SU-DHL-6 (cell line): ENCODE measurements around the gene CNPY1.

Experiments
- H2AFZ ChIP-seq: fragments of 200-600 bp; sonication (generic); 2 replicates; pipeline ENCODE4 v1.6.1; 2014; ENCODE audit warnings: low read depth, mild to moderate bottlenecking, moderate library complexity, mixed read lengths, antibody characterized with exemption, low read length; ENCODE audit not compliant: severe bottlenecking
- H3F3A ChIP-seq: fragments of 200-600 bp; shearing (Covaris generic); 2 replicates; pipeline ENCODE4 v1.6.0; 2016; ENCODE audit warnings: antibody characterized with exemption, mild to moderate bottlenecking; ENCODE audit not compliant: insufficient read depth
- H3K27ac ChIP-seq: fragments of 200-600 bp; sonication (generic); 2 replicates; pipeline ENCODE4 v1.5.1; 2016; ENCODE audit warnings: low read depth, mild to moderate bottlenecking, low read length, moderate library complexity, mixed read lengths
- H3K27me3 ChIP-seq: fragments of 200-600 bp; sonication (generic), shearing (Covaris generic); 2 replicates; pipeline ENCODE4 v1.6.0; 2014; ENCODE audit warnings: mild to moderate bottlenecking, low read length
- H3K36me3 ChIP-seq: fragments of 200-600 bp; sonication (generic); 2 replicates; pipeline ENCODE4 v1.6.1; 2014; ENCODE audit warnings: mild to moderate bottlenecking, low read length, mixed read lengths
- H3K4me2 ChIP-seq: fragments of 300-600, 200-600 bp; shearing (Covaris generic), sonication (generic); 2 replicates; pipeline ENCODE4 v1.6.0; 2014; ENCODE audit warnings: low read length, low read depth, mild to moderate bottlenecking; ENCODE audit not compliant: poor library complexity, severe bottlenecking
- H3K4me3 ChIP-seq: fragments of 200-600 bp; sonication (generic); 2 replicates; pipeline ENCODE4 v1.5.1; 2014; ENCODE audit warnings: antibody characterized with exemption, low read length, mild to moderate bottlenecking, mixed read lengths; ENCODE audit not compliant: insufficient read depth, poor library complexity, severe bottlenecking
- H3K79me2 ChIP-seq: fragments of 200-600 bp; sonication (generic); 2 replicates; pipeline ENCODE4 v1.6.1; 2014; ENCODE audit warnings: mild to moderate bottlenecking, low read length, moderate library complexity; ENCODE audit not compliant: insufficient read depth
- H3K9ac ChIP-seq: fragments of 200-600 bp; sonication (generic); 2 replicates; pipeline ENCODE4 v1.7.0; 2014; ENCODE audit warnings: mild to moderate bottlenecking, low read length
- H3K9me2 ChIP-seq: fragments of 200-600 bp; sonication (generic); replicated peaks from 2 replicates; pipeline ENCODE4 v1.6.1; 2014; ENCODE audit warnings: low read length; ENCODE audit not compliant: insufficient read depth
- H3K9me3 ChIP-seq: fragments of 200-600 bp; sonication (generic); 2 replicates; pipeline ENCODE4 v1.6.1; 2014; ENCODE audit warnings: low read length, mixed read lengths; ENCODE audit not compliant: insufficient read depth
- H4K20me1 ChIP-seq: fragments of 200-600 bp; sonication (generic); 2 replicates; pipeline ENCODE4 v1.6.1; 2014; ENCODE audit warnings: low read depth, mild to moderate bottlenecking, antibody characterized with exemption, low read length, moderate library complexity, mixed read lengths
- CTCF ChIP-seq: fragments of 200-600 bp; sonication (generic); IDR thresholded peaks from one replicate; pipeline ENCODE4 v1.5.1; 2017; ENCODE audit warnings: antibody characterized with exemption, mild to moderate bottlenecking, low read length, moderate library complexity; ENCODE audit not compliant: insufficient read depth, poor library complexity, severe bottlenecking
- EZH2phosphoT487 ChIP-seq: fragments of 200-600 bp; sonication (generic), shearing (Covaris generic); conservative IDR thresholded peaks from 2 replicates; pipeline ENCODE4 v1.6.1; 2018; ENCODE audit warnings: mild to moderate bottlenecking, antibody characterized with exemption, low read length, moderate library complexity, mixed read lengths

Gene CNPY1

GRCh38 chr7:155556763-155557162 lies 10.4 kb upstream of the CNPY1 start:
- no peak overlapping the region for H3K4me2 ChIP-seq
- no peak overlapping the region for H2AFZ ChIP-seq
- H3K4me3 ChIP-seq: no peak overlapping the region
- TF ChIP-seq EZH2phosphoT487 (no peak), CTCF (no peak)
- no peaks in the 10 kb centered on the region for H3K36me3 ChIP-seq
- no peaks in the 10 kb centered on the region for H4K20me1 ChIP-seq
- no peak overlapping the region for H3K27ac ChIP-seq
- no peaks in the 10 kb centered on the region for H3K79me2 ChIP-seq
- H3K27me3 ChIP-seq: no peaks in the 10 kb centered on the region
- H3K9ac ChIP-seq: no peak overlapping the region
- H3F3A ChIP-seq: no peaks in the 10 kb centered on the region
- H3K9me2 ChIP-seq: no peaks in the 10 kb centered on the region
- no peaks in the 10 kb centered on the region for H3K9me3 ChIP-seq

GRCh38 chr7:155555116-155555695 lies 8.8 kb upstream of the CNPY1 start:
- H3K4me2 ChIP-seq: no peak overlapping the region
- H3K9me2 ChIP-seq: no peaks in the 10 kb centered on the region
- TF ChIP-seq CTCF (no peak), EZH2phosphoT487 (no peak)
- no peaks in the 10 kb centered on the region for H3K9me3 ChIP-seq
- no peaks in the 10 kb centered on the region for H3F3A ChIP-seq
- no peak overlapping the region for H3K9ac ChIP-seq
- no peak overlapping the region for H3K27ac ChIP-seq
- H2AFZ ChIP-seq: no peak overlapping the region
- H4K20me1 ChIP-seq: no peaks in the 10 kb centered on the region
- H3K27me3 ChIP-seq: no peaks in the 10 kb centered on the region
- H3K4me3 ChIP-seq: no peak overlapping the region
- H3K36me3 ChIP-seq: no peaks in the 10 kb centered on the region
- no peaks in the 10 kb centered on the region for H3K79me2 ChIP-seq

GRCh38 chr7:155553871-155554270 lies 7.5 kb upstream of the CNPY1 start:
- H3K9me3 ChIP-seq: no peaks in the 10 kb centered on the region
- H3K27ac ChIP-seq: no peak overlapping the region
- H3K4me3 ChIP-seq: no peak overlapping the region
- no peaks in the 10 kb centered on the region for H4K20me1 ChIP-seq
- H3K36me3 ChIP-seq: no peaks in the 10 kb centered on the region
- H3K9ac ChIP-seq: no peak overlapping the region
- no peaks in the 10 kb centered on the region for H3K27me3 ChIP-seq
- no peaks in the 10 kb centered on the region for H3K79me2 ChIP-seq
- no peak overlapping the region for H3K4me2 ChIP-seq
- TF ChIP-seq EZH2phosphoT487: no peak
- TF ChIP-seq CTCF: no peak
- no peaks in the 10 kb centered on the region for H3F3A ChIP-seq
- no peak overlapping the region for H2AFZ ChIP-seq
- H3K9me2 ChIP-seq: no peaks in the 10 kb centered on the region
